ENCODE measurements around the gene NANOS2. TPM values are rescaled to one million over a fixed set of nuclear protein-coding genes. Genes with fewer than 3 reads are reported as not detected.

Gene NANOS2
- total and polyA plus RNA-seq, 2 of the 4 experiments (the other 2 are of a cell fraction): not detected

GRCh38 chr19:45863840-45864628 lies 50.5 kb downstream of the NANOS2 start, which contains the start of gene FOXA3:
Gene FOXA3, plus strand, starts transcription at chr19:45864326. Its CDS starts 131 bp downstream, at chr19:45864457.
- Histone ChIP-seq H3K56ac (ENCODE audit: extremely low read depth, insufficient read depth, low read length) (no peak within 1 kb of the TSS), H3K4me1 (ENCODE audit: control insufficient read depth, insufficient read depth, low read length) (no peaks in the 10 kb centered on the region), H3K79me1 (ENCODE audit: low read depth in 1 of 2, low read length in 2 of 2) (peaks cover 12 to 23% of the 10 kb centered on the region in 2 experiments; a peak in 3 of 4 replicates), H4K8ac (ENCODE audit: low read depth in 2 of 2, low read length in 2 of 2) (peak within 1 kb of the TSS in 1 of 2 experiments; percentile 82; a peak in 1 of 4 replicates), H2AFZ (replicated peaks; ENCODE audit: low read length, poor library complexity) (peak within 1 kb of the TSS; percentile 96), H3K27ac (ENCODE audit: insufficient read depth, low read length) (no peak within 1 kb of the TSS), H3K27me3 (ENCODE audit: control insufficient read depth, insufficient read depth, low read length) (peaks cover 40% of the 10 kb centered on the region), H3K4me2 (ENCODE audit: low read depth, low read length) (peak within 1 kb of the TSS; percentile 78), H3K23ac (ENCODE audit: low read depth, low read length) (no peak within 1 kb of the TSS; the same call in 1 of the 2 replicates), H2BK15ac (ENCODE audit: low read depth, low read length) (no peak within 1 kb of the TSS), H2AK9ac (replicated peaks; ENCODE audit: low read depth, low read length, poor library complexity) (peak within 1 kb of the TSS; percentile 99), H3K36me3 (ENCODE audit: control insufficient read depth, insufficient read depth, low read length) (peaks cover 7% of the 10 kb centered on the region; the same call in 1 of the 2 replicates), H4K20me1 (ENCODE audit: insufficient read depth, low read length) (peaks cover 13% of the 10 kb centered on the region), H3K4ac (ENCODE audit: low read depth, low read length) (no peak within 1 kb of the TSS), H3K18ac (ENCODE audit: low read depth, low read length) (no peak within 1 kb of the TSS), H2BK120ac (ENCODE audit: low read depth, low read length) (no peak within 1 kb of the TSS), H2BK5ac (ENCODE audit: low read depth, low read length, poor library complexity, severe bottlenecking) (no peak within 1 kb of the TSS), H4K5ac (ENCODE audit: low read depth, low read length) (no peak within 1 kb of the TSS), H3K9ac (ENCODE audit: low read depth, low read length) (no peak within 1 kb of the TSS), H3K4me3 (ENCODE audit: insufficient read depth, low read depth, low read length) (peak within 1 kb of the TSS; percentile 30), H2BK20ac (ENCODE audit: low read depth, low read length) (no peak within 1 kb of the TSS), H3K9me3 (ENCODE audit: control insufficient read depth, insufficient read depth, low read length) (peaks cover 2% of the 10 kb centered on the region; the same call in 1 of the 2 replicates), H3K14ac (replicated peaks; ENCODE audit: low read depth, low read length) (no peak within 1 kb of the TSS), H2AK5ac (ENCODE audit: low read depth, low read length) (no peak within 1 kb of the TSS), H3K9me1 (ENCODE audit: insufficient read depth, low read length) (no peaks in the 10 kb centered on the region), H4K91ac (ENCODE audit: insufficient read depth, low read depth, low read length) (no peak within 1 kb of the TSS)
- DNase-seq (peak; percentile 17), ATAC-seq (ENCODE audit: low read depth) (0 out of 2 replicates have a peak, but pooled peaks have one; percentile 5)
- no TSS peak for BruUV-seq (replicated peaks)
- TF ChIP-seq CHD1 (IDR thresholded peaks at IDR 0.05; ENCODE audit: low read depth, low read length): no peak
- TF ChIP-seq MXI1 (IDR thresholded peaks at IDR 0.05; ENCODE audit: borderline replicate concordance, low read depth, low read length): no peak
- TF ChIP-seq MAZ (IDR thresholded peaks at IDR 0.05; ENCODE audit: borderline replicate concordance, low read depth, low read length): peak; percentile 72
- TF ChIP-seq BHLHE40 (IDR thresholded peaks at IDR 0.05; ENCODE audit: low read depth, low read length): no peak
- TF ChIP-seq, protein P1, sequence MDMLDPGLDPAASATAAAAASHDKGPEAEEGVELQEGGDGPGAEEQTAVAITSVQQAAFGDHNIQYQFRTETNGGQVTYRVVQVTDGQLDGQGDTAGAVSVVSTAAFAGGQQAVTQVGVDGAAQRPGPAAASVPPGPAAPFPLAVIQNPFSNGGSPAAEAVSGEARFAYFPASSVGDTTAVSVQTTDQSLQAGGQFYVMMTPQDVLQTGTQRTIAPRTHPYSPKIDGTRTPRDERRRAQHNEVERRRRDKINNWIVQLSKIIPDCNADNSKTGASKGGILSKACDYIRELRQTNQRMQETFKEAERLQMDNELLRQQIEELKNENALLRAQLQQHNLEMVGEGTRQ (IDR thresholded peaks at IDR 0.05; ENCODE audit: low read depth, low read length): no peak
- no peak for TF ChIP-seq MAFK (IDR thresholded peaks at IDR 0.05; ENCODE audit: low read depth, low read length)
- TF ChIP-seq, protein P2, sequence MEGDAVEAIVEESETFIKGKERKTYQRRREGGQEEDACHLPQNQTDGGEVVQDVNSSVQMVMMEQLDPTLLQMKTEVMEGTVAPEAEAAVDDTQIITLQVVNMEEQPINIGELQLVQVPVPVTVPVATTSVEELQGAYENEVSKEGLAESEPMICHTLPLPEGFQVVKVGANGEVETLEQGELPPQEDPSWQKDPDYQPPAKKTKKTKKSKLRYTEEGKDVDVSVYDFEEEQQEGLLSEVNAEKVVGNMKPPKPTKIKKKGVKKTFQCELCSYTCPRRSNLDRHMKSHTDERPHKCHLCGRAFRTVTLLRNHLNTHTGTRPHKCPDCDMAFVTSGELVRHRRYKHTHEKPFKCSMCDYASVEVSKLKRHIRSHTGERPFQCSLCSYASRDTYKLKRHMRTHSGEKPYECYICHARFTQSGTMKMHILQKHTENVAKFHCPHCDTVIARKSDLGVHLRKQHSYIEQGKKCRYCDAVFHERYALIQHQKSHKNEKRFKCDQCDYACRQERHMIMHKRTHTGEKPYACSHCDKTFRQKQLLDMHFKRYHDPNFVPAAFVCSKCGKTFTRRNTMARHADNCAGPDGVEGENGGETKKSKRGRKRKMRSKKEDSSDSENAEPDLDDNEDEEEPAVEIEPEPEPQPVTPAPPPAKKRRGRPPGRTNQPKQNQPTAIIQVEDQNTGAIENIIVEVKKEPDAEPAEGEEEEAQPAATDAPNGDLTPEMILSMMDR (conservative IDR thresholded peaks at IDR 0.05; ENCODE audit: low read depth, low read length): peak; percentile 60
- TF ChIP-seq SMC3 (IDR thresholded peaks at IDR 0.05; ENCODE audit: low read depth, low read length): peak; percentile 35
- peak; percentile 48 for TF ChIP-seq RAD21 (IDR thresholded peaks at IDR 0.05; ENCODE audit: low read length)
- intact Hi-C loops (cut with micrococcal nuclease) (loop anchor here (2.0 kb wide), 1 partner anchor 23 kb away; the partner anchor contains the start of gene IRF2BP1), dilution Hi-C loops (cut with HindIII; ENCODE audit: low sequenced_read_pairs, unreplicated experiment) (no loop called here), in situ Hi-C loops (cut with MboI; ENCODE audit: low sequenced_read_pairs) (no loop called here)
- ChIA-PET POLR2A (ENCODE audit: unreplicated experiment) (no interaction called here), CTCF (interaction anchor here (0.6 to 1.0 kb wide), 4 partner anchors 21 to 153 kb away, joined by 3 to 4 read pairs (median 3); no protein-coding TSS in a partner anchor)
- 9% methylated on average over 25 of the region's 71 CpGs; no CpG with 5 or more reads in 1 of the 2 experiments for WGBS, 2 experiments (ENCODE audit: extremely low coverage in 2 of 2, insufficient read length in 1 of 2)
